B cell (primary cell): Measurements from ENCODE around the gene ADORA2B. TPM values are rescaled to one million over a fixed set of nuclear protein-coding genes. Genes with fewer than 3 reads are reported as not detected.

Source experiments
- ATAC-seq: fragments of 200-7000 bp; cut with Tn5 transposase; one replicate; pipeline ENCODE4 v1.10.0; 2021; ENCODE audit warnings: low read depth, mild to moderate bottlenecking, moderate number of reproducible peaks, moderate library complexity
- CTCF ChIA-PET: fragments of 350-600 bp; sonication (Branson Sonifier 250); formaldehyde crosslinking; loops from one replicate; lab custom pipeline; 2021; ENCODE audit warnings: antibody characterized with exemption, inconsistent platforms; lab: Charles Lee
- POLR2A ChIA-PET: fragments of 350-600 bp; sonication (Branson Sonifier 250); formaldehyde crosslinking; loops from one replicate; lab custom pipeline; 2021; ENCODE audit warnings: antibody characterized with exemption; lab: Charles Lee
- DNase-seq: peaks from one replicate; pipeline ENCODE4 v3.0.0; 2013
- H2AFZ ChIP-seq: 2 replicates; pipeline ENCODE4 v1.6.1; 2012; ENCODE audit warnings: mild to moderate bottlenecking, low read depth, low read length; ENCODE audit not compliant: insufficient read depth, poor library complexity, severe bottlenecking
- H3K27ac ChIP-seq, 2 donors: 1 replicate in 1 of 2; 2 replicates in 1 of 2; pipeline ENCODE4 v1.5.1; 2012 to 2013; ENCODE audit warnings: low read length in 2 of 2, mild to moderate bottlenecking in 2 of 2, moderate library complexity in 1 of 2
- H3K27me3 ChIP-seq, 4 experiments: fragments of 200-600 bp in 1 of 4; sonication (generic) in 1 of 4; replicated peaks in 1 of 4; 1 replicate in 2 of 4; 2 replicates in 2 of 4; pipeline versions ENCODE4 v1.6.1 to v1.7.0; 2013 to 2016; ENCODE audit warnings: low read length in 3 of 4, mild to moderate bottlenecking in 2 of 4, mixed read lengths in 1 of 4, moderate library complexity in 1 of 4; ENCODE audit not compliant: insufficient read depth in 4 of 4, control insufficient read depth in 3 of 4; ENCODE audit errors: control extremely low read depth in 1 of 4
- H3K36me3 ChIP-seq, 2 experiments: replicated peaks in 1 of 2; 1 replicate in 1 of 2; 2 replicates in 1 of 2; pipeline versions ENCODE4 v1.6.1 to v1.7.1; 2013; ENCODE audit warnings: low read length in 1 of 2; ENCODE audit not compliant: insufficient read depth in 2 of 2, control insufficient read depth in 1 of 2; ENCODE audit errors: control extremely low read depth in 1 of 2, extremely low read depth in 1 of 2
- H3K4me1 ChIP-seq, 2 donors: fragments of 200-600 bp in 1 of 2; sonication (generic) in 1 of 2; 1 replicate in 1 of 2; 2 replicates in 1 of 2; pipeline versions ENCODE4 v1.5.1 to v1.6.1; 2013 to 2017; ENCODE audit warnings: low read length in 2 of 2; ENCODE audit not compliant: control insufficient read depth in 2 of 2, insufficient read depth in 2 of 2
- H3K4me2 ChIP-seq: replicated peaks from 2 replicates; pipeline ENCODE3; 2012; ENCODE audit warnings: mild to moderate bottlenecking, low read depth, low read length; ENCODE audit not compliant: poor library complexity, severe bottlenecking
- H3K4me3 ChIP-seq, 5 experiments: fragments of 200-600 bp in 1 of 5; sonication (generic) in 1 of 5; 1 replicate in 3 of 5; 2 replicates in 2 of 5; pipeline versions ENCODE4 v1.5.1 to v1.7.0; 2011 to 2016; ENCODE audit warnings: low read length in 4 of 5, mild to moderate bottlenecking in 4 of 5, low read depth in 2 of 5, control low read depth in 1 of 5, moderate library complexity in 1 of 5; ENCODE audit not compliant: insufficient read depth in 1 of 5; ENCODE audit errors: control extremely low read depth in 1 of 5, extremely low read depth in 1 of 5
- H3K79me2 ChIP-seq: fragments of 200-600 bp; sonication (generic); one replicate; pipeline ENCODE4 v1.6.0; 2016; ENCODE audit warnings: low read length; ENCODE audit not compliant: control insufficient read depth, insufficient read depth
- H3K9ac ChIP-seq: fragments of 200-600 bp; sonication (generic); 2 replicates; pipeline ENCODE4 v1.6.1; 2017; ENCODE audit warnings: mild to moderate bottlenecking, low read length, moderate library complexity
- H3K9me3 ChIP-seq, 3 donors: one replicate each; pipeline versions ENCODE4 v1.6.1 to v1.7.1; 2013; ENCODE audit warnings: low read length in 2 of 3; ENCODE audit not compliant: control insufficient read depth in 2 of 3, insufficient read depth in 1 of 3; ENCODE audit errors: control extremely low read depth in 1 of 3
- H4K20me1 ChIP-seq: 2 replicates; pipeline ENCODE4 v1.6.0; 2012; ENCODE audit warnings: mild to moderate bottlenecking, low read length; ENCODE audit not compliant: insufficient read depth, control insufficient read depth, poor library complexity, severe bottlenecking
- H3K27ac Mint-ChIP-seq: one replicate; pipeline ENCODE4 v1.8.0; 2021; ENCODE audit warnings: mixed read lengths
- H3K27me3 Mint-ChIP-seq: one replicate; pipeline ENCODE4 v1.8.0; 2021; ENCODE audit warnings: mixed read lengths
- H3K4me1 Mint-ChIP-seq: one replicate; pipeline ENCODE4 v1.8.0; 2021; ENCODE audit warnings: mixed read lengths
- H3K4me3 Mint-ChIP-seq: one replicate; pipeline ENCODE4 v1.8.0; 2021; ENCODE audit warnings: mixed read lengths
- H3K9me3 Mint-ChIP-seq: one replicate; pipeline ENCODE4 v1.8.0; 2022; ENCODE audit warnings: mixed read lengths; ENCODE audit not compliant: insufficient read depth
- EZH2 ChIP-seq: IDR thresholded peaks from 2 replicates; pipeline ENCODE4 v1.6.1; 2012; ENCODE audit warnings: borderline replicate concordance, low read depth, mild to moderate bottlenecking, moderate library complexity, low read length; ENCODE audit not compliant: insufficient read depth, poor library complexity, severe bottlenecking
- WGBS: methylation state at CpG from one replicate; pipeline ENCODE4 v1.1.5; 2013; ENCODE audit warnings: missing lambda C conversion rate; ENCODE audit not compliant: insufficient coverage; 5-methylcytosine and 5-hydroxymethylcytosine counted together
- intact Hi-C: fragments of 100-400 bp; cut with micrococcal nuclease; formaldehyde crosslinking; loops from one replicate; pipeline ENCODE4 v1.10.0; 2022
- polyA plus RNA-seq: library from polyadenylated mRNA; depleted of rRNA; stranded (reverse); fragments of >200 nt; gene quantifications from 2 replicates; pipeline ENCODE4 v1.2.3, GENCODE V29; 2012
- total RNA-seq, 2 donors: library from RNA; stranded (reverse); fragments of 120-200 nt in 1 of 2; gene quantifications; 1 replicate in 1 of 2; 2 replicates in 1 of 2; pipeline versions ENCODE4 v1.2.3 to v1.2.4, GENCODE V29; 2013 to 2022
- TF ChIP-seq, protein P1 (sequence below): fragments of 200-600 bp; IDR thresholded peaks from one replicate; pipeline ENCODE4 v1.8.0; 2022; ENCODE audit warnings: antibody characterized with exemption, mild to moderate bottlenecking

The ADORA2B gene
- total and polyA plus RNA-seq, 2 donors (not counting 1 experiment from before 2014, with no cell fraction given), result not detected

DNA sequence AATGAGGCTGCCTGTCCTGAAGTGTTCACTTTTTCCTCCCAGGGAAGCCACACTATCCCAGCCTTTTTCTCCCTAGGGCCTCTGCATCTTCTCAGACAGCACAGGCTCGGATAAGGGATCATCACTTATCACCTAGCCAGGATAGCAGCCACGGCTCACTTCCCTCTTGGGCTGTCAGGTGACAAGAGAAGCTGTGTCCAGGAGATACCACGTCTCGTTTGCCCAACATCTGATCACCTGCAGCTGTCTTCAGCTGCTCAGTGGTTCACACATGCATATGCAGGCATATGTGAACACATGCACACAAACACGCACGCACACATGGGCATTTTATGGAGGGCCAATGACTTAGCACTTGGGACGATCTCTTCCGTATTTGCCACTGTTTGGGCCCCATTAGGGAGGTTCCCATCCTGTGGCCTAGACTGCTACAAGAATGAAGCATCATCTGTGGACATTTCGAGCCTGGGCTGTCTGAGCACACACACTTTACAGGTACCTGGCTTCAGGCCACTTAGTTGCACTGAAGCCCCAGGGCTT, 32.4 kb upstream of the ADORA2B start:
- H3K9me3 ChIP-seq, result no peaks in the 10 kb centered on the region
- DNase-seq (no peak), ATAC-seq (no peak)
- Mint-ChIP-seq H3K4me3 (no peak overlapping the region), H3K27ac (no peak overlapping the region), H3K9me3 (no peaks in the 10 kb centered on the region), H3K27me3 (peaks cover 10% of the 10 kb centered on the region), H3K4me1 (no peaks in the 10 kb centered on the region)
- no peak overlapping the region for H3K9ac ChIP-seq
- no peaks in the 10 kb centered on the region for H3K4me1 ChIP-seq
- WGBS, result 90% methylated on average over 8 of the region's 9 CpGs
- H3K36me3 ChIP-seq, result no peaks in the 10 kb centered on the region
- CTCF ChIA-PET, result no interaction called here
- H3K27me3 ChIP-seq, result peaks cover 0 to 7% (median 0%) of the 10 kb centered on the region in 4 experiments
- H3K4me3 ChIP-seq, result no peak overlapping the region
- no peaks in the 10 kb centered on the region for H3K79me2 ChIP-seq
- H4K20me1 ChIP-seq, result no peaks in the 10 kb centered on the region
- H2AFZ ChIP-seq, result no peak overlapping the region
- POLR2A ChIA-PET, result no interaction called here
- no peak overlapping the region for H3K4me2 ChIP-seq
- no peak overlapping the region for H3K27ac ChIP-seq
- TF ChIP-seq, protein P1, sequence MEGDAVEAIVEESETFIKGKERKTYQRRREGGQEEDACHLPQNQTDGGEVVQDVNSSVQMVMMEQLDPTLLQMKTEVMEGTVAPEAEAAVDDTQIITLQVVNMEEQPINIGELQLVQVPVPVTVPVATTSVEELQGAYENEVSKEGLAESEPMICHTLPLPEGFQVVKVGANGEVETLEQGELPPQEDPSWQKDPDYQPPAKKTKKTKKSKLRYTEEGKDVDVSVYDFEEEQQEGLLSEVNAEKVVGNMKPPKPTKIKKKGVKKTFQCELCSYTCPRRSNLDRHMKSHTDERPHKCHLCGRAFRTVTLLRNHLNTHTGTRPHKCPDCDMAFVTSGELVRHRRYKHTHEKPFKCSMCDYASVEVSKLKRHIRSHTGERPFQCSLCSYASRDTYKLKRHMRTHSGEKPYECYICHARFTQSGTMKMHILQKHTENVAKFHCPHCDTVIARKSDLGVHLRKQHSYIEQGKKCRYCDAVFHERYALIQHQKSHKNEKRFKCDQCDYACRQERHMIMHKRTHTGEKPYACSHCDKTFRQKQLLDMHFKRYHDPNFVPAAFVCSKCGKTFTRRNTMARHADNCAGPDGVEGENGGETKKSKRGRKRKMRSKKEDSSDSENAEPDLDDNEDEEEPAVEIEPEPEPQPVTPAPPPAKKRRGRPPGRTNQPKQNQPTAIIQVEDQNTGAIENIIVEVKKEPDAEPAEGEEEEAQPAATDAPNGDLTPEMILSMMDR, result no peak
- no peak for TF ChIP-seq EZH2
- intact Hi-C loops, result no loop called here

DNA sequence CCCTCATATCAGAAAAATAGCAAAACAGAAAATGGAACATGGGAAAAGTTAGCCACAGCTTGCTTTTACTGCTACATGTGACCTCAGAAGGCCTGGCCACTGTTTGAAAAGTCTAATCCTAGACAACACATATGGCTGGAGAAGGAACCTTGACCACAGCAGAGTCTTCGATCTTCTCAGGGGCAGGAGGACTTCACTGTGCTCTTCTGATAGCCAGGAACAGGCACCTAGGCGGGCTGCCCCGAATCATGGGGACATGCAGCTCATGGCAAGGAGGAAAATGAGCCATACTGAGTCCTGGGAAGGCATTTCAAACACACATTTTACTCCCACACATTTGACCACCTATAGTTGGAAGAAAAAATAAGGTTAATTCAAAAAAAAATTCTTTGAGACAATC, 31.1 kb upstream of the ADORA2B start:
- Histone ChIP-seq H3K27ac (no peak overlapping the region), H4K20me1 (no peaks in the 10 kb centered on the region), H3K4me3 (no peak overlapping the region), H3K27me3 (peaks cover 0 to 10% (median 1%) of the 10 kb centered on the region in 4 experiments), H3K36me3 (no peaks in the 10 kb centered on the region), H3K4me2 (no peak overlapping the region), H3K79me2 (no peaks in the 10 kb centered on the region), H3K9me3 (no peaks in the 10 kb centered on the region), H3K4me1 (no peaks in the 10 kb centered on the region), H2AFZ (no peak overlapping the region), H3K9ac (no peak overlapping the region)
- H3K9me3 Mint-ChIP-seq, result no peaks in the 10 kb centered on the region
- intact Hi-C loops, result no loop called here
- H3K4me3 Mint-ChIP-seq, result no peak overlapping the region
- CTCF ChIA-PET, result no interaction called here
- DNase-seq, result no peak
- no peaks in the 10 kb centered on the region for H3K4me1 Mint-ChIP-seq
- H3K27me3 Mint-ChIP-seq, result peaks cover 12% of the 10 kb centered on the region
- TF ChIP-seq EZH2, result no peak
- TF ChIP-seq, protein P1, result no peak
- 86% methylated on average over 1 of the region's 3 CpGs for WGBS
- POLR2A ChIA-PET, result no interaction called here
- no peak for ATAC-seq
- no peak overlapping the region for H3K27ac Mint-ChIP-seq
